Measurements from ENCODE around the gene AMBRA1.

Gene AMBRA1

DNA sequence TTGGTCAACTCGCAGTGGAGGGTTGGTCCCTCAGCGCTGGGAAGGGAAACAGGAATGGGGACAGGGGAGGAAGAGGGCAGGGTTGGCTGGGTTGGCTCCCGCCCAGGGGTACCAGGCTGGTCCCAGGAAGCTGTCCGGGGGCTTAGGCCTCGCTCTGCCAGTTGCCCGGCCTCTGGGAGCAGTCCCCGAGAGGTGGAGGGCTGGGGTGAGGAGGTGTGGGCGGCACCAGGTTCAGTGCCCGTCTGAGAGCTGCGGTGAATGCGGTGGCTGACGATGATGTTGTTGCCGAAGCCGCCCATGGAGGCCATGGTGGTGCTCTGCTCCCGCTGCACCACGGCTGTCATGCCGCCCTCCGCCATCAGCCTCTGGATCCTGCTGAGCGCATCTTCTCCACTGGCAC is 196.3 kb downstream of the AMBRA1 start:
- DNase-seq (ENCODE audit: low read depth in 3 of 3) = no peak

DNA sequence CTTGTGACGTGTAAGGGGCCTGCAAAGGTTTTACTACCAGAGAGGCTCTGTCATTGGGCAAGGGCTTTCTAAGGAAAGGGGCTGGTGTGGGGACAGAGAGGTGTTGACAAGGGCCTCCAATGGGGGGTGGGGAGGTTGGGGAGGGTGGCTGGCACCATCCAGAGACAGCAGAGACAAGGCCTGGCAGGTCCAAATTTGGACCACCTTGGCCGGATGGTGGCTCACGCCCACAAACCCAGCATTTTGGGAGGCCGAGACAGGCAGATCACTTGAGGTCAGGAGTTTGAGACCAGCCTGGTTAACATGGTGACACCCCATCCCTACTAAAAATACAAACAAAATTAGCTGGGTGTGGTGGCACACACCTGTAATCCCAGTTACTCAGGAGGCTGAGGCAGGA is 200.1 kb downstream of the AMBRA1 start:
- no peak for DNase-seq (ENCODE audit: low read depth in 3 of 3)

DNA sequence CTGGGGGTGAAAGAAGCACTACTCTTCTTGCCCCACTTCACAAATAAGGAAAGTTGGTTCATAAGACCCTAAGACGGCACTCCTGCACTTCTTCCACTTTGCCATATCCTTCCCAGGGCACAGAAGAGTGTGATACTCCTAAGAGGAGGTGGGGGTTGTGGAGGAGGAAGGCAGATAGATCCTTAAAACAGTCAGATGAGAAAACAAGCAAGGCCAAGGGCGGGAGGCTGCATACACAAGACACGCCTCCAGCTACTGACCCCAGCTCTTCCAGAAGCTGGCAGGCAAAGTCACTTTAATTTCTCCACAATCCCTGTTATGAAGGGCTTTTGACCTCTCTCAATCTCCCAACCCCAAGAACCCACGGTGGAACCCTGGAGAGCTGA is 200.6 kb downstream of the AMBRA1 start:
- DNase-seq (ENCODE audit: low read depth in 3 of 3) = no peak

DNA sequence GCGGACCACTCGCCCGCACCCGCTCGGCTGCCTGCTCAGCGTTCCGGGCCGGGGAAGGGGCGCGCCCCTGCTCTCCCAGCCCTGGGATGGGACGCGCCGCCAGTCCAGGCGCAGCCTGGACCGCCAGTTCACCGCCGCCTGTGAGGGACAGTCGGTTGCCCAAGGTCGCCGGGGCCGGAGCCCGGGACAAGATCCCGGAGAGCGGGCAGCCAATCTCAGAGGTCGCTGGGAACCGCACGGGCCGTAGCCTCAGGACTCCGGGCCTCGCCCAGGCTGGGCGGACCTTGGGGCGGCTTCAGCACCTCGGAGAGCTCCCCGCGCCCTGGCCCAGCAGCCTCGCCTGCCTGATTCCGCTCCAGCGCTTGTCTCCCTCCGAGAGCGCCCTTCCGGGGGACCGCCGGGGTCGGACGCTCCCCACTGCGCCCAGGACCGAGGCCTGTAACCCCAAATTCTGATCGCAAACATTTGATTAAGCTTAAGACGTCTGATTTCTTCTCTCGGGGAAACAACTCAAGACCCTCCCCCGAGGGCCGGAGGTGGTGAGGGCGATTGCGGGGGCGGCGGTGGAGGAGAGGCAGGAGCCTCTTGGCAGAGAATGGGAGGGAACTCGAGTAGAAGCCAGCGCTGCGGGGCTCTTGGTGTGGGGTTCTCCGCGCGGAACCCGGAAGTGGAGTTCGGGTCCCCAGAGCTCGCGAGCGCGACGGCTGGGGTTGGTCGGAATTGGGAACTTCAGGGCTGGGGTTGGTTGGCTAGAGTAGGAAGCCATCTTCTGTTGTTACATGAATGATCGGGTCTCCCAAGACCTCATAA is 201.2 kb downstream of the AMBRA1 start:
- peak; percentile 55 to 62 (median 56) for DNase-seq (ENCODE audit: low read depth in 3 of 3)

DNA sequence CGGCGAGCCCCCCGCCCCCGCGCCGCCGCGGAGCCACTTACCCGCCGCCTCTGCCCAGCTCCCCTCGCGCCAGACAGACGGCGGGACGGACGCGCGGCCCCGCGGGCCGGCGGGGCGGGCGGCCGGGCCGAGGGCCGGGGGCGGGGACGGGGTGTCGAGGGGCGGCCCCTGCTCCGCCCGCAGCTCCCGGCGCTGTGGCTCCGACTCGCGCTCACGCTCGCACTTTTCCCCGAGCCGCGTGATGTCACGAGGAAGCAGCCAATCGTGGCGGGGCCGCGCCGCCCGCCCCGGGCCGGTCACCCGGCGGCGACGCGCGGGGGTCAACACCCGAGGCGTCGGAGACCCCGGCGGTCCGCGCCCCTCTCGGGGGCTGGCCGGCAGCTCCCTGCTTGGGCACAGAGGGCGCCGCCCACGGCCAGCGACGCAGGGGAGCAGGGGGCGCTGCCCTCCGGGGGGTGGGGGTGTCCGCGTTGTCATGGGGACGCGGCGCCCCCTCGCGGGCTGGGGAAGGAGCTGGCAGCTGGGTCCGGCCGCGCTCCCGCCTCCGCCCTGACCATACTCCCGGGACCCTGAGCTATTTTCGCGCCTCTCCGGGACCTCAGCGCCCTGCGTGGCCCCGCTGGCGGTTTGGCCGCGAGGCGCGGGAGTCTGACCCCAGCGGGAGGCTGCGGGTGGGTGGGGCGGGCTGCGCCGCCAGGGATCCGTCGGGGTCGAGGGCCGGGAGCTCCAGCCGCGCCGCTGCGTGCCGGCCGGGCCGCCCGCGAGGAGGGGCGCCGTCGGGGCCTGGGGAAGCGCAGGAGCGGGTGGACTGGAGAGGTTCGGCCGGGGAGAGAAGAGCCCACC is 202.0 kb downstream of the AMBRA1 start, which contains the start of gene CHRM4:
Gene CHRM4, minus strand, starts transcription at position 199 of the 843 bp plus-strand sequence. CDS start 5,219 bp downstream, outside the sequence.
- no peak for DNase-seq (ENCODE audit: low read depth in 3 of 3)

DNA sequence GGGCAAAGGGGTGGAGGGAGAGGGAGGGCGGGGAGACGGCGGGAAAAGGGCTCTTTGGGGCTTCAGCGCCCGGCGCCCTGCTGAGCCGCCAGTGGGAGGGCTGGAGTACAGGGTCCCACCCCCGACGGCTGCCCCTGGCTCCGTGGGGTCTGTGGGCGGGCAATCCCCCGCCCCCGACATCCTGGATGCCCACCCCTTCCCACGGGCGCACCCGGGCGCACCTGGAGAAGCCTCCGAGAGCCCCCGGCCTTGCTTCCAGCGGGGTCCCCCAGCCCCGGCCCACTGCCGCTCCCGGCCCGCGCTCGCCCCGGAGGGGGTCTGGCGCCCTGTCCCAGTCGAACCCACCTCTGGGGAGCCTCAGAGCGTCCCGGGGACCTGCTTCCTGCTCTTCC is 202.6 kb downstream of the AMBRA1 start:
- no peak for DNase-seq (ENCODE audit: low read depth in 3 of 3)

DNA sequence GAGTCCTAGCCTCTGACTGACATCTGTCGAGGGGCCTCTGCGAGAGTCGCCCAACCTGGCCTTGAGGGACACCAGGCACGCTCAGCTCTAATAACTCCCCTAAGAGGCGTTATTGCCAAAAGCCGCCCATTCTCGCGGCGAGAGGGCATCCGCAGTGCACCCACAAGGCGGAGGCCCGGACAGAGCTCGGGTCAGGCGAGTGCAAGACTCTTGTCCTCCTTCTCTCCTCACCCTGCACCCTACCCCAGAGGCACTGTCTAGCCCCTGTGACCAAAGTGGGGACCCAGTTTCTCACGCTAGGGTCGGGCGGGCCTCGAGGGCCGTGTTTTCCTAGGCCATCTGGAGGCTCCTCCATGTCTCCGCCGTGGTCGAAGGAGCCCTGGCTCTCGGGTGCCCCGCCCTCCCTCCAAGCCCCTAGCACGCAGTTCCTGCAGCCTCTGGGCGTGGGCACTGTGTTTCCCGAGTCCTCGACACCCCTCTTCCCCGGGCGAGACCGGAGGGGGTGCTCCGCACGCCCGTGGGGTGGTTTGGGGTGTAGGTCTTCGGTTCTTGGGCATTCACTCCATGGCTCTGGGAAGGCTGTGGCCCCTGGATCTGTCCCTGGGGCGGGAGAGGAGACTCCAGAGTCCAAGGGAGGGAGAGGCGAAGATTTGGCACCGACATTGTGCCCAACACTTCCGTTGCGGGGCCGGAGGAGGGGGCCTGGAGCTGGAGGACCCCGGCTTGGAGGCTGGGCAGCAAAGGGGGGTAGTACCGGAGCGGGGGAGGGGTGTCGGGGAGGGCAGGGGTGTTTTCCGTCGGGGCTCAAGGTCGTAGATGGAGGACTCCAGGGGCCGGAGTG is 203.3 kb downstream of the AMBRA1 start:
- DNase-seq (ENCODE audit: low read depth in 3 of 3) = no peak

DNA sequence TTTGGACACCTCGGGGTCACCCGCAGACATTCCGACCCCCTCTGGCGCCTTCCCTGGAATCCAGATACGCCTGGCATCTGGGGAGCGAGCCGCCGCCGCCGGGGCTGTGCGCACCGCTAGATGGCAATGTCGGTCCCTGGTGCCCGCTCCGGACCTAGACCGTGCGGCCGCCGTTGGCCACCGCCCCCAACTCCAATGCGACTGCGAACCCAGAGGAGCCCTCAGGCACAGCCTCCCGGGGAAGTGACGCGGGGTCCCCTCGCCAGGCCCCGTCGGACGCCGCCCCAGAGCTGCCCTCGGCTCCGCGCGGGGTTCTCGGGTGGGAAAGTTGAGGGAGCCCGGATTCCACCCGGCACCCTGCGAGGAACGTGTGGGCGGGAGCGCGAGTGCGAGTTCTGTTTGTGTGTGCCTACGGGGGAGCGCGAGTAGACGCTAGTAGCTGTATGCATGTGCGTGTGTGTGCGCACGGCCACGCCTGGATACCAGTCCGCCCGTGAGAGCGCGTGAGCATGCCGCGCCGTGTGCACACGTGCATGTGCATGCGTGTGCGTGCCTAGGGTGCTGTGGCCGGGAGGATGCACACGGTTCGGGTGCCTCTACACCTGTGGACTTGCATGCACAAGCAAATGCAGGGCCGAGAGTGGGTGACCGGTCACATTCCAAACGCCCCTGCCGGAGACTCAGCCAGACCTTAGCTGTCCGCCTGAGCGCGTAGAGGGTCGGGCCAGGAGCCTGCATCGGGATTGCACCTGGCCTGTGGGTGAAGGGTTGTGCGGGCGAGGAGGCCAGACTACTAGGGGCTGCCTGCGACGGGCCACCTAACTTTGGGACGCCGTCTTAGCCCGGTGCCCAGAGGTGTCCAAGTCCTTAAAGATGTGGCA is 204.1 kb downstream of the AMBRA1 start:
- peak in 1 of 3 donors; percentile 68 for DNase-seq (ENCODE audit: low read depth in 3 of 3)

DNA sequence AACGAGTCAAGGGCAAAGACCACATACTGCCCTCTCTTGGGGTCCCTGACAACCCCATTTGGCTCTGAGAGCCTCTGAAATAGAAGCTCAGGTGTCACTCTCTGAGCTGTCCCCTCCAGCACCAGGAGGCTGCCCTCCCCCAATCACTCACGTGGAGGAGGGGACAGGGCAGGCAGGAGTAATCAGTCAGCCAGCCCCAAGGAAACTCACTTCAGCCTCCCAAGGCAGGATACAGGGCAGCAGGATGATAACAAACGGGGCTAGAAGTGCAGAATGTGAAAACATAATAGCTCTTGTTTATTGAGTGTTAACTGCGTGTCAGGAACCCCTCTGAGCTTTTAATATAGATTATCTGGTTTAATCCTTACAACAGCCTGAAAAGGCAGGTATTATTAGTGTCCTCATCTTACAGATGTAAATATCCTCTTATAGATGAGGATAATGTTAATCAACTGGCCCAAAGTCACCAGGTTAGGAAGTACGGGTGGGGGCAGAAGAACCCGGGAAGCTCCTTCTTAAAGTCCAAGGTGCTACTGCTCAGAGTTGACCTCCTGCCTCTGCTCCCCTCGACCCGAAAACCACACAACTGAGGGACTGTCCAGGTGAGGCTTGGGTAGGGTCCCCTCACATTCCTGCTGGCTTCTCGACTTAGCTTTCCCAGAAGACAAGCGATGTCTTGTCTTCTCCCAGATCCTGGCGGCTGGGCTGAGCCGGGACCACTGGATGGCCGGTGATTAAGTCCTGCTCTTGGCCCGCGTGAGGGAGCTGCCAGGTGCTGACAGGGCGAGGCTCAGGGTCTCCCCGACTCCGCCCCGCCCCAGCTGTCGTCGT is 205.0 kb downstream of the AMBRA1 start:
- DNase-seq (ENCODE audit: low read depth in 3 of 3) = no peak

DNA sequence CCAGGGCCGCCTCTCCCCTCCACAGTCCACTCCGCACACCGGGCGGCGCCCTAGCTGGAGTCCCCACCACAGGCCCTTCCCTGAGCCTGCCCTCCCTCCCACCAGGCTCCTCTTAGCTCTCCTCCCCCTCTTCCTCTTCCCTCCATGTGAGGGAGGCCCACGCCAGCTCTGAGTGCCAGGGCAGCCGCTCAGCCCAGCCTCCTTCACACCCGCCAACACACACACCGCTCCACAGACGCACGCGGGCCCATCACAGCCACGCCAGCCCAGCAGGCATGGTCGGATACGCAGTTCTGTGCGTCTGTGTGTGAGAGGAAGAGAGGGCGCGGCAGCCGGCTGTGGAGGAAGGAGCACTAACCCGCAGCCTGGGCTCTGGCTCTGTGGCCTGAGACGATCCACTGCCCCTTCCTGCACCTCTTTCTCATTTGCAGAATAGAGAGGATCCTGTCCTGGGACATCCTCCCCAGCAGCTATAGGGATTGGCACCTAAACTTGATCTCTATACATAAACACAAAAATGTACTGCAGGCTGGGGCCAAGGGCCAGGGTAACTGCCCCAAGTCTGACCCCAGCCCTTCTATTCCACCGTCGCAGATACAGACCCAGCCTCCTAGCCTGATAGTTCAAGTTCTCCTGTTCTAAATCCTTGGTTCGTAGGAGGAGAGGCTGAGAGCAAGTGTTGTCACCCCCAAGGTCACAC is 205.8 kb downstream of the AMBRA1 start:
- no peak for DNase-seq (ENCODE audit: low read depth in 3 of 3)

DNA sequence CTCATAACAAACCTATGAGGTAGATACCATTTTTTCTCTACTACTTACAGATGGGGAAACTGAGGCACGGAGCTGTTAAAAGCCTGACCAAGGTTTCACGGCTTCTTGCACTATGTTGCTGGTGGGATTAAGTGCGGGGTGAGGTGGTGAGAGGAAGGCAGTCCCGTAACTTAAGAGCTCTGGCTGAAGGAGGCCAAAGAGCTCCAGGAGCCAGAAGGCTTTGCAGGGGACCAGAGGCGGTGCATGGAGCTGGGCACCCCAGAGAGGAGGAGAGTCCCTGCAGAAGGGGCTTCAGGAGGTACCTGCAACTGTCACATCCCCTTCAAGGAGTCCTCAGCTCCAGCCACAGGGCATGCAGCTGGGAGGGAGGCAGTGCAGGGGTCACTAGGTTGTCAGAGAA is 206.4 kb downstream of the AMBRA1 start:
- no peak for DNase-seq (ENCODE audit: low read depth in 3 of 3)

DNA sequence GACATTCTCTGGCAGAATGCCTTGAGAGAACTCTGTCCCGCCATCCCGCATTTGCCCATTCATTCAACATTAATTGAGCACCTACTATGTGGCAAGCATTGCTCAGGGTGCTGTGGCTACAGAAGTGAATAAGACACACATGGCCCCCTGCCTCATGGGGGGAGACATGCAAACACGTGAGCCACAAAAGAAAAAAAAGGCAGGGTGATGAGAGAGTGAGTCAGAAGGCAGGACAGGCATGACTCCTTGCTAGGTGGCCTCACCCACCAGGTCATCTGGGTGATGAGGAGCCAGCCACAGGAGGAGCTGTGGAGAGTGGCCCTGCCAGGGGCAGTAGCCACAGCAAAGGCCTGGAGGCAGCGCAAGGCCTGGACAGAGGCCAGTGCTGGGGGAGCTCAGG is 207.1 kb downstream of the AMBRA1 start:
- no peak for DNase-seq (ENCODE audit: low read depth in 3 of 3)

DNA sequence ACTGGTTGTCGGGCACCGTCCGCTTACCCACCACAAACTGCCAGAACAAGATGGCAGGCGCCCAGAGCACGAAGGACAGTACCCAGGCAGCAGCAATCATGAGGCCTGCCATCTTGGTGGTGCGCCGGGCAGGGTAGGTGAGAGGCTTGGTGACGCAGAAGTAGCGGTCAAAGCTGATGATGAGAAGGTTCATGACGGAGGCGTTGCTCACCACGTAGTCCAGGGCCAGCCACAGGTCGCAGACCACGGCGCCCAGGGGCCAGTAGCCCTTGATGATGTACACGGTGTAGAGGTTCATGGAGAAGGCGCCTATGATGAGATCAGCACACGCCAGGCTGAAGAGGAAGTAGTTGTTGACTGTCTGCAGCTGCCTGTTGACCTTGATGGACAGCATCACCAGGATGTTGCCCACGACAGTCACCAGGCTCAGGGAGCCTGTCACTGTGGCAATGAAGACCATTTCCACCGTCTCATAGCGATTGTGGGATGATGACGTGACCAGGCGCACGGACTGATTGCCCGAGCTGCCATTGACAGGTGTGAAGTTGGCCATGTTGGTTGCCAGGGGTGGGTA is 207.7 kb downstream of the AMBRA1 start:
- DNase-seq (ENCODE audit: low read depth in 3 of 3) = no peak

DNA sequence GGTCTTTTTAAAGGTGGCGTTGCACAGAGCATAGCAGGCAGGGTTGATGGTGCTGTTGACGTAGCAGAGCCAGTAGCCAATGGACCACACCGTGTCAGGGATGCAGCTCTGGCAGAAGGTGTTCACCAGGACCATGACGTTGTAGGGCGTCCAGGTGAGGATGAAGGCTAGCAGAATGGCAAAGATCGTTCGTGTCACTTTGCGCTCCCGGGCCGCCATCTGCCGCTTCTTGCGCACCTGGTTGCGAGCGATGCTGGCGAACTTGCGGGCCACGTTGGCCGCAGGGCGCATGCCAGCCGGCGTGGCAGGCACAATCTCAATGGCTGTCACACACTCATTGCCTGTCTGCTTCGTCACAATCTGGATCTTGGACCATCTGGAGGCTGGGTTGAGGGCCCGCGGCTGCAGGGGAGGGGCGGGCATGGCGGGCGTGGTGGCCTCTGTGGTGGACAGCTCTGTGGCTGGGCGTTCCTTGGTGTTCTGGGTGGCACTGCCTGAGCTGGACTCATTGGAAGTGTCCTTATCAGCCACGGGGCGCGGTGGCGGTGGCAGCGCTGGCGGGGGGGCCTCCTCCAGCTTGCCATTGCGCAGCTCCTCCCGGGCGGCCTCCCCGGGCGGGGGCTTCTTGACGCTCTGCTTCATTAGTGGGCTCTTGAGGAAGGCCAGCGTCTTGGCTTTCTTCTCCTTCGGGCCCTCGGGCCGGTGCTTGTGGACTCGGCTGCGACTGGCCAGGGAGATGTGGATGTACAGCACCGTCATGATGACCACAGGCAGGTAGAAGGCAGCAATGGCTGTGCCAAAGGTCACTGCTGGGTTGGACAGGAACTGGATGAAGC is 208.4 kb downstream of the AMBRA1 start:
- DNase-seq (ENCODE audit: low read depth in 3 of 3) = no peak

DNA sequence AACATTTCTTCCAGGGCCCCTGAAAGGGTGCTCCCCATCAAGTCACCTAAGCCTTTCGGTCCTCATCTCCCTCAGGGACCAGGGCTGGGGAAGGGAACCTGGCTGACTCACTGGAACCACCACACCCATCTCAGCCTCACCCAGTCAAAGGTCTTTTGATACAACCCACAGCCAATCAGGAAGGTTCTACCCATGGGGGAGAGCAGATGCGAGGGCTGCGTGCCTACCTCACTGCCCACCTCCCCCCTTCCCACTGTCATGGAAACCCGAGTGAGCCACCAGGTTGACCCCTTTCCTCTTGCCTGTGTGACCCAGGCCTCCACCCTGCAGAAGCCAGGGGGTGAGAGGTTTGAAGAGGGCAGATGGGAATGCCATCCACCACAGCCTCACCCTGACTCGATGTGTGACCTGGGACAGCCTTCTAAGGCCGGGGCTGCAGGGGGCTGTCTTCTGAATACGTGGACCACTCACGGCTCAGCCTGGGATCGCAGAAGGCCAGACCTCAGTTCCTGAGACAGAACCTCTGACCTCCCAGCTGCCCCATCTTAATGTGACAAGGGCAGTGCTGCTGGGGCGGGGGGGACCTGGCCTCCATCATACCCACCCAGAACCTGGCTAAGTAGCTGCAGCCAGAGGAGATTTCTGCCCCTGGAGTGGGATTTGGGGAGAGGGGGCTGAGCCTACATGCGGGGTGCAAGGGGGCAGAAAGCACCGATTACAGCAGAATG is 209.7 kb downstream of the AMBRA1 start:
- DNase-seq (ENCODE audit: low read depth in 3 of 3) = no peak

DNA sequence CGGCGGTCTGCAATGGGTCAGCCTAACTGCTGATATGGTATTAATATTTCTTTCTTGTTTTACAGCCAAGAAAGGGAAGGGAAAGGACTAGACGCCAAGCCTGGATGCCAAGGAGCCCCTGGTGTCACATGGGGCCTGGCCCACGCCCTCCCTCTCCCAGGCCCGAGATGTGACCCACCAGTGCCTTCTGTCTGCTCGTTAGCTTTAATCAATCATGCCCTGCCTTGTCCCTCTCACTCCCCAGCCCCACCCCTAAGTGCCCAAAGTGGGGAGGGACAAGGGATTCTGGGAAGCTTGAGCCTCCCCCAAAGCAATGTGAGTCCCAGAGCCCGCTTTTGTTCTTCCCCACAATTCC is 210.4 kb downstream of the AMBRA1 start:
- DNase-seq (ENCODE audit: low read depth in 3 of 3) = no peak

DNA sequence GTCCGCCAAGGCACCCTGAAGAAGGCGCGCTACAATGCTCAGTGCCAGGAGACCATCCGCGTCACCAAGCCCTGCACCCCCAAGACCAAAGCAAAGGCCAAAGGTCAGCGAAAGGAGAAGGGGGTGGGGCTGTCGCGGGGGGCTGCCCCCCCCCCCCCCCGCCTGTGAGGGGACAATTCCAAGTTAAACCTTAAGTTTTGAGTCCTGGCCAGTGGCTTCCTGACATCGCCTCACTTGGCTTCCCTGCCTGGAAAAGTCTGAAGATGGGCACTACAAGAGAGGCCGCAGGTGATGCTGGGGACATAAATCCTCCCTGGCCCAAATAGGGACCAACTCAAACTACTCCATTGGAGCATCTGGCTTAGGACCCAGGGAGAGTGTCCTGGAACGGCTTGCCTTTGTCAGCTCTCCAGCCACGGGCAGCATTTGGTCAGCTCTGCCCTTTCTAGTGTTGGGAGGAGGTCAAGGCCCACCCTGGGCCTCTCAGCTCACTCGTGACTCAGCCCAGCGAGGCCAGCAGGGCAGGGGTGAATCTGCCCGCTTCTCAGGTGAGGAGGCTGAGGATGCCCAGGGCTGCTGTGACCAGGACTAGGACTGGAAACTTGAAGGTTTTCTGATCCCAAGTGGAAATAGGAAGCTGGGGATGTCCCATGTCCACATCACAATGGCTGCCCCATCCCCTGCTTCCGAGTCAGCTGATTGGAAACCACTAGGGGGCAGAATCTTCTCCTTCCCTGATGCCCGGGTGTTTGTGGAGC is 211.0 kb downstream of the AMBRA1 start:
- DNase-seq (ENCODE audit: low read depth in 3 of 3) = no peak
